H9 (cell line): Measurements from ENCODE around the gene VMAC. TPM values are rescaled to one million over a fixed set of nuclear protein-coding genes. Genes with fewer than 3 reads are reported as not detected.
A peak's percentile ranks its signal among the peaks of the same experiment; 100 is the strongest.

Experiments
- DNase-seq: peaks from one replicate; pipeline ENCODE4 v3.0.0-alpha.2; 2017
- H2AFZ ChIP-seq: one replicate; pipeline ENCODE4 v1.6.1; 2013; ENCODE audit warnings: mild to moderate bottlenecking, low read length, control low read depth, moderate library complexity
- H2AK5ac ChIP-seq: 2 replicates; pipeline ENCODE4 v1.6.1; 2013; ENCODE audit warnings: low read length, control low read depth, mixed read lengths; ENCODE audit not compliant: insufficient read length
- H2BK120ac ChIP-seq: one replicate; pipeline ENCODE4 v1.6.1; 2013; ENCODE audit warnings: low read depth, mild to moderate bottlenecking, low read length, control low read depth, inconsistent platforms; ENCODE audit not compliant: poor library complexity, severe bottlenecking
- H2BK12ac ChIP-seq: 2 replicates; pipeline ENCODE4 v1.6.1; 2013; ENCODE audit warnings: low read length, control low read depth, mixed read lengths, low read depth; ENCODE audit not compliant: insufficient read length
- H2BK15ac ChIP-seq: 2 replicates; pipeline ENCODE4 v1.6.1; 2013; ENCODE audit warnings: low read depth, low read length, control low read depth
- H2BK20ac ChIP-seq: one replicate; pipeline ENCODE4 v1.6.1; 2013; ENCODE audit warnings: low read depth, mild to moderate bottlenecking, low read length, control low read depth, inconsistent platforms; ENCODE audit not compliant: poor library complexity, severe bottlenecking
- H2BK5ac ChIP-seq: 2 replicates; pipeline ENCODE4 v1.6.1; 2013; ENCODE audit warnings: low read length, control low read depth, mixed read lengths; ENCODE audit not compliant: insufficient read length
- H3K14ac ChIP-seq: 2 replicates; pipeline ENCODE4 v1.6.1; 2013; ENCODE audit warnings: low read length, control low read depth; ENCODE audit not compliant: insufficient read depth
- H3K18ac ChIP-seq: 2 replicates; pipeline ENCODE4 v1.6.1; 2013; ENCODE audit warnings: low read depth, mild to moderate bottlenecking, mixed read lengths, low read length, control low read depth; ENCODE audit not compliant: insufficient read length
- H3K23ac ChIP-seq: 2 replicates; pipeline ENCODE4 v1.6.1; 2013; ENCODE audit warnings: low read length, control low read depth, mixed read lengths, low read depth; ENCODE audit not compliant: insufficient read length
- H3K23me2 ChIP-seq: 2 replicates; pipeline ENCODE4 v1.6.1; 2013; ENCODE audit warnings: low read depth, mild to moderate bottlenecking, mixed read lengths, low read length, control low read depth; ENCODE audit not compliant: insufficient read length, poor library complexity, severe bottlenecking
- H3K27ac ChIP-seq: 2 replicates; pipeline ENCODE4 v1.5.1; 2013; ENCODE audit warnings: low read length, control low read depth, mixed read lengths, low read depth; ENCODE audit not compliant: insufficient read length
- H3K27me3 ChIP-seq: 2 replicates; pipeline ENCODE4 v1.6.1; 2013; ENCODE audit warnings: low read length, control low read depth, inconsistent platforms; ENCODE audit not compliant: insufficient read depth
- H3K4ac ChIP-seq: 2 replicates; pipeline ENCODE4 v1.6.1; 2013; ENCODE audit warnings: low read depth, mild to moderate bottlenecking, control low read depth, inconsistent platforms, low read length, moderate library complexity
- H3K4me1 ChIP-seq: 2 replicates; pipeline ENCODE4 v1.6.1; 2013; ENCODE audit warnings: low read length, control low read depth, inconsistent platforms; ENCODE audit not compliant: insufficient read depth
- H3K4me2 ChIP-seq: 2 replicates; pipeline ENCODE4 v1.6.1; 2013; ENCODE audit warnings: low read length, control low read depth, mixed read lengths; ENCODE audit not compliant: insufficient read length, insufficient read depth
- H3K56ac ChIP-seq: 2 replicates; pipeline ENCODE4 v1.6.1; 2013; ENCODE audit warnings: low read depth, mild to moderate bottlenecking, mixed read lengths, low read length, control low read depth; ENCODE audit not compliant: insufficient read length
- H3K79me1 ChIP-seq: 2 replicates; pipeline ENCODE4 v1.6.1; 2013; ENCODE audit warnings: low read depth, mild to moderate bottlenecking, moderate library complexity, low read length, control low read depth, inconsistent platforms; ENCODE audit not compliant: insufficient read depth, poor library complexity, severe bottlenecking
- H3K79me2 ChIP-seq: 2 replicates; pipeline ENCODE4 v1.6.1; 2013; ENCODE audit warnings: low read length, control low read depth, inconsistent platforms; ENCODE audit not compliant: insufficient read depth
- H3K9ac ChIP-seq: 2 replicates; pipeline ENCODE4 v1.6.1; 2013; ENCODE audit warnings: low read length, control low read depth, mixed read lengths; ENCODE audit not compliant: insufficient read length; ENCODE audit errors: extremely low read depth
- H3K9me3 ChIP-seq: one replicate; pipeline ENCODE4 v1.6.1; 2013; ENCODE audit warnings: low read depth, low read length, inconsistent platforms; ENCODE audit not compliant: control insufficient read depth
- H3T11ph ChIP-seq: one replicate; pipeline ENCODE4 v1.6.1; 2013; ENCODE audit warnings: mild to moderate bottlenecking, low read length, control low read depth, inconsistent platforms
- H4K20me1 ChIP-seq: one replicate; pipeline ENCODE4 v1.6.1; 2013; ENCODE audit not compliant: control insufficient read depth, insufficient read length, insufficient read depth
- H4K5ac ChIP-seq: 2 replicates; pipeline ENCODE4 v1.6.1; 2013; ENCODE audit warnings: low read depth, mild to moderate bottlenecking, mixed read lengths, low read length, control low read depth; ENCODE audit not compliant: insufficient read length
- H4K8ac ChIP-seq: replicated peaks from 2 replicates; pipeline ENCODE4 v1.6.1; 2013; ENCODE audit warnings: low read length, control low read depth, mixed read lengths, low read depth; ENCODE audit not compliant: insufficient read length
- H4K91ac ChIP-seq: 2 replicates; pipeline ENCODE4 v1.6.1; 2013; ENCODE audit warnings: low read depth, mild to moderate bottlenecking, moderate library complexity, mixed read lengths, low read length, control low read depth; ENCODE audit not compliant: insufficient read length
- H3K27ac Mint-ChIP-seq, 3 experiments: 2 replicates in 2 of 3; 3 replicates in 1 of 3; pipeline ENCODE4 v1.8.0; 2020 to 2021; ENCODE audit warnings: mixed read lengths in 3 of 3, mild to moderate bottlenecking in 1 of 3, moderate library complexity in 1 of 3
- H3K27me3 Mint-ChIP-seq: 2 replicates; pipeline ENCODE4 v1.8.0; 2021; ENCODE audit warnings: low read depth, mild to moderate bottlenecking, moderate library complexity, mixed read lengths
- H3K36me3 Mint-ChIP-seq, 3 experiments: 2 replicates in 2 of 3; 3 replicates in 1 of 3; pipeline ENCODE4 v1.8.0; 2020 to 2021; ENCODE audit warnings: low read depth in 3 of 3, mixed read lengths in 3 of 3; ENCODE audit not compliant: insufficient read depth in 1 of 3
- H3K4me1 Mint-ChIP-seq, 2 experiments: 2 replicates each; pipeline ENCODE4 v1.8.0; 2020; ENCODE audit warnings: mixed read lengths in 2 of 2
- H3K4me3 Mint-ChIP-seq, 2 experiments: 2 replicates in 1 of 2; 3 replicates in 1 of 2; pipeline ENCODE4 v1.8.0; 2020 to 2021; ENCODE audit warnings: mild to moderate bottlenecking in 2 of 2, mixed read lengths in 2 of 2, moderate library complexity in 1 of 2
- H3K9me3 Mint-ChIP-seq, 2 experiments: 2 replicates in 1 of 2; 3 replicates in 1 of 2; pipeline ENCODE4 v1.8.0; 2020; ENCODE audit warnings: mild to moderate bottlenecking in 2 of 2, mixed read lengths in 2 of 2, moderate library complexity in 1 of 2
- WGBS: extraction: QIAGEN DNeasy Blood & Tissue Kit; methylation state at CpG from one replicate; pipeline ENCODE4 v1.1.7; 2013; ENCODE audit warnings: missing lambda C conversion rate, low lambda C conversion rate, mixed read lengths; ENCODE audit not compliant: insufficient read length; ENCODE audit errors: extremely low coverage; 5-methylcytosine and 5-hydroxymethylcytosine counted together
- total RNA-seq: library from RNA; stranded (reverse); gene quantifications from 2 replicates; pipeline ENCODE4 v1.2.1, GENCODE V29; 2021
- TF ChIP-seq, protein P1 (sequence below): fragments of 200-600 bp; sonication (generic); conservative IDR thresholded peaks from 3 replicates; pipeline ENCODE4 v1.8.0; 2021; ENCODE audit warnings: antibody characterized with exemption, mild to moderate bottlenecking

Gene VMAC
- total RNA-seq, 1 experiment from 2014 or later, result 2.2 TPM

DNA sequence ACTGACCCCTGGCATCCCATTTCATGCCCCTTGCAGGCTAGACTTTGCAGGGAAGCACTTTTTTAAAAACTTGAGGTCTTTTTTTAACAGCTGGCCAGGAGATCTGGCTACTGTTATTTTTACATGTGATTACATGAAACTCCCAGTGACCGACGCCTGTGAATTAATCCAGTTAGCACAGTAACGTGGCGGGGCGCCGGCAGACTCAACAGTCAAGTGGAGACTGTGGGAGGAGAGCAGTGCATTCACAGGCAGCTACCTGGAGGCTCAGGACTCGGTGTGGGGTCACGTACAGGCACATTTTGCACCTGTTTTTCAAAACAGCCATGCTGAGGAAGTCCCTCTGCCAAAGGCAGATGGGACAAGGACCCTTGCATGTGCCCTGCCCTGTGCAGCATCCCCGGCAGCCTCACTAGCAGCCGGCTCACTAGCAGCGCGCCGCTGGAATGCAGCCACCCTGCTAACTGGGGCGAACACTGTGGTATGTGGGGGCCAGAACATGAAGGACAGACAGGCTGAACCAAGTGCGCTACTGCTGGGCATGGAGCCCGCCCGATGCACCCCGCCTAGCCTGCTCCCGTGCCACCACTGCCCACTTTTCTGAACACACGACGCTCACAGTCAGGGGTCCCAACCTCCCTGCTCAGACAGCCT lies 28.1 kb downstream of the VMAC start:
- H3K27me3 ChIP-seq, result no peaks in the 10 kb centered on the region
- peaks cover 0 to 5% of the 10 kb centered on the region in 2 experiments; a peak in 1 of 4 replicates for H3K4me1 Mint-ChIP-seq
- H4K20me1 ChIP-seq, result no peaks in the 10 kb centered on the region
- no peak overlapping the region for H2BK15ac ChIP-seq
- no peak overlapping the region for H3K23ac ChIP-seq
- H3K79me1 ChIP-seq, result no peaks in the 10 kb centered on the region
- H3K9ac ChIP-seq, result no peak overlapping the region
- no peak overlapping the region for H3K4ac ChIP-seq
- no peak overlapping the region for H3K4me2 ChIP-seq
- DNase-seq, result no peak
- H3K79me2 ChIP-seq, result no peaks in the 10 kb centered on the region
- H2AFZ ChIP-seq, result no peak overlapping the region
- H3K18ac ChIP-seq, result no peak overlapping the region
- H3K36me3 Mint-ChIP-seq, result peaks cover 19 to 77% (median 66%) of the 10 kb centered on the region in 3 experiments
- no peak overlapping the region for H2BK120ac ChIP-seq
- H4K91ac ChIP-seq, result no peak overlapping the region
- no CpG with 5 or more reads among the region's 21 CpGs for WGBS
- H2BK5ac ChIP-seq, result no peak overlapping the region
- H3K4me1 ChIP-seq, result no peaks in the 10 kb centered on the region
- no peak overlapping the region for H3T11ph ChIP-seq
- no peak overlapping the region for H4K8ac ChIP-seq
- no peaks in the 10 kb centered on the region for H3K23me2 ChIP-seq
- peak overlapping the region in 1 of 3 experiments; percentile 45; a peak in 1 of 7 replicates for H3K27ac Mint-ChIP-seq
- no peak overlapping the region for H3K4me3 Mint-ChIP-seq
- H2BK20ac ChIP-seq, result no peak overlapping the region
- no peaks in the 10 kb centered on the region for H3K9me3 ChIP-seq
- no peak overlapping the region for H3K56ac ChIP-seq
- no peaks in the 10 kb centered on the region; the same call in 1 of the 2 replicates for H3K27me3 Mint-ChIP-seq
- H3K14ac ChIP-seq, result no peak overlapping the region
- H2AK5ac ChIP-seq, result no peak overlapping the region
- H3K27ac ChIP-seq, result no peak overlapping the region
- H4K5ac ChIP-seq, result no peak overlapping the region
- H3K9me3 Mint-ChIP-seq, result no peaks in the 10 kb centered on the region
- H2BK12ac ChIP-seq, result no peak overlapping the region
- TF ChIP-seq, protein P1, sequence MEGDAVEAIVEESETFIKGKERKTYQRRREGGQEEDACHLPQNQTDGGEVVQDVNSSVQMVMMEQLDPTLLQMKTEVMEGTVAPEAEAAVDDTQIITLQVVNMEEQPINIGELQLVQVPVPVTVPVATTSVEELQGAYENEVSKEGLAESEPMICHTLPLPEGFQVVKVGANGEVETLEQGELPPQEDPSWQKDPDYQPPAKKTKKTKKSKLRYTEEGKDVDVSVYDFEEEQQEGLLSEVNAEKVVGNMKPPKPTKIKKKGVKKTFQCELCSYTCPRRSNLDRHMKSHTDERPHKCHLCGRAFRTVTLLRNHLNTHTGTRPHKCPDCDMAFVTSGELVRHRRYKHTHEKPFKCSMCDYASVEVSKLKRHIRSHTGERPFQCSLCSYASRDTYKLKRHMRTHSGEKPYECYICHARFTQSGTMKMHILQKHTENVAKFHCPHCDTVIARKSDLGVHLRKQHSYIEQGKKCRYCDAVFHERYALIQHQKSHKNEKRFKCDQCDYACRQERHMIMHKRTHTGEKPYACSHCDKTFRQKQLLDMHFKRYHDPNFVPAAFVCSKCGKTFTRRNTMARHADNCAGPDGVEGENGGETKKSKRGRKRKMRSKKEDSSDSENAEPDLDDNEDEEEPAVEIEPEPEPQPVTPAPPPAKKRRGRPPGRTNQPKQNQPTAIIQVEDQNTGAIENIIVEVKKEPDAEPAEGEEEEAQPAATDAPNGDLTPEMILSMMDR, result no peak
